ENCODE data around the gene IFI44. TPM values are rescaled to one million over a fixed set of nuclear protein-coding genes. Genes with fewer than 3 reads are reported as not detected.

The IFI44 gene, protein sequence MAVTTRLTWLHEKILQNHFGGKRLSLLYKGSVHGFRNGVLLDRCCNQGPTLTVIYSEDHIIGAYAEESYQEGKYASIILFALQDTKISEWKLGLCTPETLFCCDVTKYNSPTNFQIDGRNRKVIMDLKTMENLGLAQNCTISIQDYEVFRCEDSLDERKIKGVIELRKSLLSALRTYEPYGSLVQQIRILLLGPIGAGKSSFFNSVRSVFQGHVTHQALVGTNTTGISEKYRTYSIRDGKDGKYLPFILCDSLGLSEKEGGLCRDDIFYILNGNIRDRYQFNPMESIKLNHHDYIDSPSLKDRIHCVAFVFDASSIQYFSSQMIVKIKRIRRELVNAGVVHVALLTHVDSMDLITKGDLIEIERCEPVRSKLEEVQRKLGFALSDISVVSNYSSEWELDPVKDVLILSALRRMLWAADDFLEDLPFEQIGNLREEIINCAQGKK
- total RNA-seq, result 10 to 100 TPM; 56.1 to 60.1 TPM

DNA sequence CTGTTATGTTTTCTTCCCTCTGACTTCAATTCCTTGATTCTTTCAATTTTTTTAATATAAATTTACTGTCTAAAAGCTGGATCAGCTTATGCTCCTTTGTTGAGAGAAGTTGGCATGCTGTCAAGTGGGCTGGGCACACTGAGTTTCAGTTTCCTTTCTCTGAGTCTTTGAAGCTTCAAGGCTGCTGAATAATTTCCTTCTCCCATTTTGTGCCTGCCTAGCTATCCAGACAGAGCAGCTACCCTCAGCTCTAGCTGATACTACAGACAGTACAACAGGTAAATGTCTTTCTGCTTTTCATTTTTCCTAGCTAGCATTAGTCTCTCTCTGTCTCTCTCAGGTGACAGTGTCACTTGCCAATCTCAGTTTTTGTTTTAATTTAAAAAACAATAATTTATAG, at the start of gene IFI44:
IFI44 (plus strand) TSS at position 204 of the 400 bp plus-strand sequence. CDS start 365 bp downstream, outside the sequence.
- intact Hi-C loops (cut with micrococcal nuclease), result loop anchor here (1.0 kb wide), 2 partner anchors 29 to 670 kb away; partner anchors contain the start of genes FUBP1 and IFI44L
- POLR2A ChIA-PET, result interaction anchor here (1.1 kb wide), 1 partner anchor 23 kb away, joined by 3 read pairs; no protein-coding TSS in a partner anchor
- Mint-ChIP-seq H3K27me3 (no peaks in the 10 kb centered on the region), H3K4me1 (ENCODE audit: low read depth) (peaks cover 57% of the 10 kb centered on the region), H3K27ac (peak within 1 kb of the TSS; percentile 76), H3K9me3 (peaks cover 27% of the 10 kb centered on the region), H3K4me3 (peak within 1 kb of the TSS; percentile 79), H3K36me3 (peaks cover 35% of the 10 kb centered on the region)
- DNase-seq, result peak; percentile 85
- CTCF ChIA-PET, result interaction anchor here (0.7 to 1.1 kb wide), 3 partner anchors 27 to 32 kb away, joined by 3 to 7 read pairs (median 4); partner anchors contain the start of gene IFI44L

GRCh38 chr1:78601068-78601467, 48.6 kb upstream of the IFI44 start:
- Mint-ChIP-seq H3K36me3 (no peaks in the 10 kb centered on the region), H3K27ac (no peak overlapping the region), H3K4me3 (no peak overlapping the region), H3K9me3 (no peaks in the 10 kb centered on the region), H3K4me1 (ENCODE audit: low read depth) (no peaks in the 10 kb centered on the region), H3K27me3 (peaks cover 5% of the 10 kb centered on the region)
- DNase-seq, result no peak
- CTCF ChIA-PET, result interaction anchor here (2.1 kb wide), 1 partner anchor 16 kb away, joined by 6 read pairs; no protein-coding TSS in a partner anchor
- POLR2A ChIA-PET, result no interaction called here
- intact Hi-C loops (cut with micrococcal nuclease), result no loop called here

DNA sequence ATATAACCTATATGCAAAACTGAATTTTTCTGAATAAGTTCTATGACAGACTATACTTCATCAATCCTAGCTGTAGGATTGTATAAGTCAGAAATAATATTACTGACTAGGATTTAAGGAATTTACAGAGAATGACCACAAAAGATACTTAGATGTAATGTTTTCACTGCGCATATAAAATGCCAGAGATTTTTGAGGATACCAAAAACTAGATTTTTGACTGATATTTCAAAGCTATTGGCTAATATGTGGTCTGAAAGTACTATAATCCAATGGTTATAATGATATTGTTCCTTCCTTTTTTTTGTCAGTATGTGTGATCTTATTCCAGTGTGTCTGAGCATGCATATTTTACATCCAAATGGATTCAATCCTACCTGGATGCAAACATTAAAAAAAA, 46.4 kb upstream of the IFI44 start:
- Mint-ChIP-seq H3K4me3 (no peak overlapping the region), H3K36me3 (no peaks in the 10 kb centered on the region), H3K27me3 (peaks cover 9% of the 10 kb centered on the region), H3K4me1 (ENCODE audit: low read depth) (no peaks in the 10 kb centered on the region), H3K27ac (no peak overlapping the region), H3K9me3 (no peaks in the 10 kb centered on the region)
- ChIA-PET POLR2A (no interaction called here), CTCF (interaction anchor here (0.9 kb wide), 1 partner anchor 15 kb away, joined by 4 read pairs; no protein-coding TSS in a partner anchor)
- intact Hi-C loops (cut with micrococcal nuclease), result no loop called here
- DNase-seq, result no peak

- no peak overlapping the region for H3K27ac Mint-ChIP-seq
- H3K9me3 Mint-ChIP-seq, result no peaks in the 10 kb centered on the region
- CTCF ChIA-PET, result no interaction called here
- DNase-seq, result no peak
- POLR2A ChIA-PET, result no interaction called here
- no peaks in the 10 kb centered on the region for H3K36me3 Mint-ChIP-seq
- H3K4me3 Mint-ChIP-seq, result no peak overlapping the region
- H3K27me3 Mint-ChIP-seq, result peaks cover 9% of the 10 kb centered on the region
- H3K4me1 Mint-ChIP-seq (ENCODE audit: low read depth), result no peaks in the 10 kb centered on the region
- intact Hi-C loops (cut with micrococcal nuclease), result loop anchor here (2.0 kb wide), 1 partner anchor 460 kb away; no protein-coding TSS in a partner anchor
These were observed 45.0 kb upstream of the IFI44 start for GRCh38 chr1:78604643-78605042.

DNA sequence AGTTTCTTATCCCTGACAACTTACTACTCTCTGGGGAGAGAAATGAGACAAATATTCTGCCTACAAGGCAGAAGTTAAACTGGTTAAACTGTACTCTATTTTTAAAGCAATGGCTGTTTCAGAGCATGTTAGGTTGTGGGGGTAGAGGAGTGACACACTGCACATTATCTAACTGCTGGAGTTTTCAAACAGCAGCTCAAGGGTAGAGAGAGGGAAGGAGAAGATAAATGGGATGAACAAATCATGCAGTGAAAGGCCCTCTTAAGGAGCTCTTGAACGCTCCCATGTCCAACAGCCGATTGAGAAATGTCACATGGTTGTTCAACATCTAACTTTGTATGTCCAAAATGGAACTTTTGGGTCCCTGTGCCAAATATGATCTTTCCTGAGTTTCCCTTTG, 43.4 kb upstream of the IFI44 start:
- H3K36me3 Mint-ChIP-seq, result no peaks in the 10 kb centered on the region
- no peaks in the 10 kb centered on the region for H3K9me3 Mint-ChIP-seq
- H3K27ac Mint-ChIP-seq, result no peak overlapping the region
- intact Hi-C loops (cut with micrococcal nuclease), result loop anchor here (2.0 kb wide), 1 partner anchor 475 kb away; no protein-coding TSS in a partner anchor
- no peaks in the 10 kb centered on the region for H3K4me1 Mint-ChIP-seq (ENCODE audit: low read depth)
- no peak overlapping the region for H3K4me3 Mint-ChIP-seq
- DNase-seq, result no peak
- H3K27me3 Mint-ChIP-seq, result peaks cover 9% of the 10 kb centered on the region
- ChIA-PET POLR2A (no interaction called here), CTCF (interaction anchor here (1.2 to 4.3 kb wide), 5 partner anchors 11 to 476 kb away, joined by 3 to 20 read pairs (median 9); partner anchors contain the start of gene IFI44L)

DNA sequence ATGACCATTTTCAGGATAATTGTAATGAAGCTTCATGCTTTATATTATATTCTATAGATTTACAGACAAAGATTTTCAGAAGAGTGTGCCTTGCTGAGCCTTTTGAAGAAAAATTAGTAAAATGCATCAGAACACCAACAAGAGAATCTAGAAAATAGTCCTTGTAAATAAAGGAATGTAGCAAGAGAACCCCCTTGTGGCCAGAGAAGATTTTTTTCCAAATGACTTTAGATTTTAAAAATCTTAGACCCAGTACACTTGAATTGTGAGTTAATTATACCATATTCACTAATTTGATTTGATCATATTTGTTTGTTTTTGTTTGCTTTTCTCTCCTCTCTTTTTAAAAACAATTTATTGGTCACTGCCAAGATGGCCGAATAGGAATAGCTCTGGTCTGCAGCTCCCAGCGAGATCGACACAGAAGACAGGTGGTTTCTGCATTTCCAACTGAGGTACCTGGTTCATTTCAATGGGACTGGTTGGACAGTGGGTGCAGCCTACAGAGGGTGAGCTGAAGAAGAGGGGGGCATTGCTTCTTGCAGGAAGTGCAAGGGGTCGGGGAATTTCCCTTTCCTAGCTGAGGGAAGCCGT, 42.2 kb upstream of the IFI44 start:
- CTCF ChIA-PET, result interaction anchor here (0.5 to 4.3 kb wide), 9 partner anchors 10 to 477 kb away, joined by 3 to 20 read pairs (median 4); partner anchors contain the start of gene IFI44L
- H3K27me3 Mint-ChIP-seq, result peaks cover 7% of the 10 kb centered on the region
- no peak overlapping the region for H3K27ac Mint-ChIP-seq
- no peaks in the 10 kb centered on the region for H3K9me3 Mint-ChIP-seq
- no peaks in the 10 kb centered on the region for H3K36me3 Mint-ChIP-seq
- POLR2A ChIA-PET, result no interaction called here
- H3K4me1 Mint-ChIP-seq (ENCODE audit: low read depth), result no peaks in the 10 kb centered on the region
- intact Hi-C loops (cut with micrococcal nuclease), result loop anchor here (2.0 kb wide), 1 partner anchor 477 kb away; no protein-coding TSS in a partner anchor
- H3K4me3 Mint-ChIP-seq, result no peak overlapping the region
- DNase-seq, result no peak

DNA sequence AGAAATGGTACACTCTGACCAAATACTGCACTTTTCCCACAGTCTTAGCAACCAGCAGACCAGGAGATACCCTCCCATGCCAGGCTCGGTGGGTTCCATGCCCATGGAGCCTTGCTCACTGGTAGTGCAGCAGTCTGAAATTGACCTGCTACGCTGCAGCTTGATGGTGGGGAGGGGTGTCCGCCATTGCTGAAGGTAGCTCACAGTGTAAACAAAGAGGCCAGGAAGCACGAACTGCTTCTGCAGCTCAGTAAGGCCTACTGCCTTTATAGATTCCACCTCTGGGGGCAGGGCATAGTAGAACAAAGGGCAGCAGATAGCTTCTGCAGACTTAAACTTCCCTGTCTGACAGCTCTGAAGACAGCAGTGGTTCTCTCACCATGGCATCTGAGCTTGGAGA, 41.7 kb upstream of the IFI44 start:
- ChIA-PET CTCF (interaction anchor here (1.0 to 4.3 kb wide), 6 partner anchors 9 to 477 kb away, joined by 3 to 20 read pairs (median 6); no protein-coding TSS in a partner anchor), POLR2A (no interaction called here)
- Mint-ChIP-seq H3K4me1 (ENCODE audit: low read depth) (no peaks in the 10 kb centered on the region), H3K27ac (no peak overlapping the region), H3K36me3 (no peaks in the 10 kb centered on the region), H3K9me3 (no peaks in the 10 kb centered on the region), H3K4me3 (no peak overlapping the region), H3K27me3 (peaks cover 7% of the 10 kb centered on the region)
- DNase-seq, result no peak
- intact Hi-C loops (cut with micrococcal nuclease), result loop anchor here (1.0 to 2.0 kb wide), 2 partner anchors 463 to 477 kb away; no protein-coding TSS in a partner anchor

DNA sequence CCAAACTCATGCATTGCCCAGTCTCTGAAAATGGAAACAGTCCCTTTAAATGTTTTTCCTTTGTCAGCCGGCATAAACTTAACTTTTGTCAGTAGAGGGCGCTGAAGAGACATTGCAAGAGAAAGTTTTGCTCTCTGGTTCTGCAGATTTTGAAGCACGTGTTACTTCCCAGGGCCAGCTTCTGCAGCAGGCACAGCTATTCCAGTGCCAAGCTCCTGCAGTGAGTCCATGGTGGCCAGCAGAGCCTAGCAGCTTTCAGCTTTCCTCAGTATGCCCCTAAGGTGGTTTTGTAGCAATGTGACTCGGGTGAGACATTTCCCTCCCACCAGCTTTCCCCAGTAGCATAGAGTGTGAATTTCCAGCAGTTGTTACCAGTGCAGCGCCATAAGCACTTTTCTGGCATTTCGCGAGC, 32.0 kb upstream of the IFI44 start:
- intact Hi-C loops (cut with micrococcal nuclease), result loop anchor here (1.0 to 10.0 kb wide), 3 partner anchors 59 to 427 kb away; no protein-coding TSS in a partner anchor
- CTCF ChIA-PET, result interaction anchor here (0.6 to 2.4 kb wide), 31 partner anchors 9 to 887 kb away, joined by 3 to 70 read pairs (median 5); partner anchors contain the start of gene IFI44
- Mint-ChIP-seq H3K4me3 (no peak overlapping the region), H3K4me1 (ENCODE audit: low read depth) (peaks cover 34% of the 10 kb centered on the region), H3K36me3 (peaks cover 7% of the 10 kb centered on the region), H3K27me3 (no peaks in the 10 kb centered on the region), H3K27ac (no peak overlapping the region), H3K9me3 (no peaks in the 10 kb centered on the region)
- POLR2A ChIA-PET, result interaction anchor here (1.1 kb wide), 1 partner anchor 57 kb away, joined by 3 read pairs; no protein-coding TSS in a partner anchor
- peak; percentile 44 for DNase-seq

DNA sequence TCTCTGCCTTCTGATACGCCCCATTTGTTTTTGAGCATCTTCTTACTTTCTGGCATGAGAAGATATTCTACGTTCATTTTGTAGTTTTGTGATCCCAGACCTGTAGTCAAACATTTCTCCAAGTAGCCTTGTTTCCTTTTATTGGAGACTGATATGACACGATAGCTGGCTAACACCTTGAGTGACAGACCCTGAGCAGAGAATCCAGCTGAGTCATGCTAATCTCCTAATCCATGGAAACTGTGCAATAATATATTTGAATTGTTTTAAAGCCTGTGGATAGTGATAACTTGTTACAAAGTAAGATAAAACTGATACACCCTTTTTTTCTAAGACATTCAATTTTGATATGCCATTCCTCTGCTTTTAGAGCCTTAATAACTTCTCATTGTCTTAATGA, 30.6 kb upstream of the IFI44 start:
- intact Hi-C loops (cut with micrococcal nuclease), result loop anchor here (10.0 kb wide), 2 partner anchors 216 to 426 kb away; no protein-coding TSS in a partner anchor
- CTCF ChIA-PET, result interaction anchor here (1.0 to 2.5 kb wide), 2 partner anchors 57 to 59 kb away, joined by 4 to 29 read pairs; no protein-coding TSS in a partner anchor
- DNase-seq, result no peak
- H3K27me3 Mint-ChIP-seq, result no peaks in the 10 kb centered on the region
- no peak overlapping the region for H3K4me3 Mint-ChIP-seq
- POLR2A ChIA-PET, result no interaction called here
- no peaks in the 10 kb centered on the region for H3K9me3 Mint-ChIP-seq
- peaks cover 13% of the 10 kb centered on the region for H3K36me3 Mint-ChIP-seq
- H3K4me1 Mint-ChIP-seq (ENCODE audit: low read depth), result peaks cover 46% of the 10 kb centered on the region
- peak overlapping the region; percentile 81 for H3K27ac Mint-ChIP-seq

- no peaks in the 10 kb centered on the region for H3K9me3 Mint-ChIP-seq
- POLR2A ChIA-PET, result no interaction called here
- no peaks in the 10 kb centered on the region for H3K27me3 Mint-ChIP-seq
- no peak for DNase-seq
- H3K4me3 Mint-ChIP-seq, result no peak overlapping the region
- intact Hi-C loops (cut with micrococcal nuclease), result loop anchor here (10.0 kb wide), 2 partner anchors 215 to 425 kb away; no protein-coding TSS in a partner anchor
- H3K27ac Mint-ChIP-seq, result peak overlapping the region; percentile 81
- H3K36me3 Mint-ChIP-seq, result peaks cover 16% of the 10 kb centered on the region
- CTCF ChIA-PET, result interaction anchor here (0.6 to 2.5 kb wide), 7 partner anchors 13 to 987 kb away, joined by 3 to 29 read pairs (median 4); partner anchors contain the start of gene IFI44
- H3K4me1 Mint-ChIP-seq (ENCODE audit: low read depth), result peaks cover 50% of the 10 kb centered on the region
These were observed 30.2 kb upstream of the IFI44 start for GRCh38 chr1:78619446-78619802.

- no peaks in the 10 kb centered on the region for H3K27me3 Mint-ChIP-seq
- DNase-seq, result peak; percentile 85
- peaks cover 18% of the 10 kb centered on the region for H3K36me3 Mint-ChIP-seq
- CTCF ChIA-PET, result interaction anchor here (0.6 to 2.5 kb wide), 12 partner anchors 13 to 987 kb away, joined by 3 to 29 read pairs (median 3); partner anchors contain the start of gene IFI44
- H3K4me1 Mint-ChIP-seq (ENCODE audit: low read depth), result peaks cover 56% of the 10 kb centered on the region
- H3K27ac Mint-ChIP-seq, result peak within 1 kb of the TSS; percentile 81
- no peaks in the 10 kb centered on the region for H3K9me3 Mint-ChIP-seq
- POLR2A ChIA-PET, result interaction anchor here (0.7 kb wide), 1 partner anchor 31 kb away, joined by 4 read pairs; no protein-coding TSS in a partner anchor
- intact Hi-C loops (cut with micrococcal nuclease), result loop anchor here (1.0 to 10.0 kb wide), 6 partner anchors 29 to 863 kb away; partner anchors contain the start of genes DNAJB4, FUBP1, IFI44 and USP33
- peak within 1 kb of the TSS; percentile 80 for H3K4me3 Mint-ChIP-seq
These were observed 29.6 kb upstream of the IFI44 start, which contains the start of gene IFI44L for GRCh38 chr1:78619803-78620579. IFI44L (plus strand) TSS chr1:78620448; CDS start chr1:78627916, 7,468 bp downstream.

Measured in activated CD4-positive, alpha-beta memory T cell treated with anti-CD3 and anti-CD28 coated beads for 36 hours (primary cell).